Vagina (tissue), 2 donors: ENCODE data around the gene TM7SF2.

ENCODE experiments used
- CTCF ChIP-seq, 3 experiments: fragments of 450-650 bp in 2 of 3; fragments of 200-600 bp in 1 of 3; sonication (generic) in 1 of 3; IDR thresholded peaks; one replicate each; pipeline ENCODE4 v1.5.1; 2017 to 2019; ENCODE audit warnings: antibody characterized with exemption in 3 of 3, mild to moderate bottlenecking in 2 of 3, moderate library complexity in 2 of 3
- POLR2A ChIP-seq, 2 donors: fragments of 450-650 bp; IDR thresholded peaks; one replicate each; pipeline ENCODE4 v1.6.1; 2017; ENCODE audit warnings: antibody characterized with exemption in 2 of 2, mild to moderate bottlenecking in 2 of 2, moderate library complexity in 2 of 2
- POLR2AphosphoS5 ChIP-seq, 2 donors: sonication (generic); formaldehyde crosslinking; IDR thresholded peaks; one replicate each; pipeline ENCODE4 v1.9.0; 2017; ENCODE audit warnings: antibody characterized with exemption in 2 of 2, mild to moderate bottlenecking in 2 of 2, low read depth in 1 of 2; ENCODE audit not compliant: insufficient read depth in 1 of 2

GRCh38 chr11:65064847-65065240 lies 46.8 kb upstream of the TM7SF2 start:
- TF ChIP-seq CTCF (IDR thresholded peaks at IDR 0.05) (no peak), POLR2A (IDR thresholded peaks at IDR 0.05) (no peak), POLR2AphosphoS5 (IDR thresholded peaks at IDR 0.05; ENCODE audit: insufficient read depth in 1 of 2, low read depth in 1 of 2) (no peak)
